Measurements from ENCODE around the gene KLHDC9. TPM values are rescaled to one million over a fixed set of nuclear protein-coding genes. Genes with fewer than 3 reads are reported as not detected.

Gene KLHDC9
- total and polyA plus RNA-seq, 3 experiments from 2014 or later = 0.42 to 0.49 TPM; not detected in 1

DNA sequence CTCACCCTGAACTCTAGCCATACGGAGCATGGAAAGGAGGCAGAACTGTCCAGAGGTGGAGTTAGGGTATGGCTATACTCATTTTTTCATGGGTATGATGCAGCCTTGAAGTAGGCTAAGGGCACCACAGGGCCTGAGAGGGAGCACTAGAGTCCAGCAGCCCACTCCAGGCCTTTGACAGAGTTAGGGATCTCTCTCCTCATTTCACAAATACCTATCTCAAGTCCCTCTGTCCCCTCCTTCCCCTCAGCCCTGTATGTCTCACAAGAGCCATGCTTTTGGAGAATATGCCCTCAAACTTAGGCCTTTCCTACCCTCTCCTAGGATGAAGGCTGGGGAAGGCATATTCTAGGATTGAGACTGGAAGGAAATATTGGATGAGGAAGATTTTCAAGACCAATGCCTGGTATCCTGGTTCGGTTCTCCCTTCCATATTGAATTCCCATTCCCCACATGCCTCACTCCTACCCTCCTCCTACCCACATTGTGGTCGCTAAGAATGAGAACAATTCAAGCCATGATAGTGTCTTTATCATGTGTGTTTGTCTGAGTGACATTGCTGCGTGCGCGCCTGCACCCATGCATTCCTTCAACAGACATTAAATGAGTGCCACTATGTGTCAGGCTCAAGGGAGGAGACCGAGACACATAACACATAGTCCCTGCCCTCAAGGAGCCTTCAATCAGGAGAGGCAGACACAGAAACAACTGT lies 6.2 kb upstream of the KLHDC9 start:
- H3K9me3 ChIP-seq (ENCODE audit: low read length) = no peaks in the 10 kb centered on the region
- H3K4me3 ChIP-seq (ENCODE audit: low read length) = no peak overlapping the region
- Mint-ChIP-seq H3K27me3 (peaks cover 0 to 8% of the 10 kb centered on the region in 2 donors), H3K36me3 (no peaks in the 10 kb centered on the region), H3K27ac (peak overlapping the region in 1 of 8 donors; percentile 25), H3K4me3 (no peak overlapping the region), H3K4me1 (peaks cover 0 to 9% (median 1%) of the 10 kb centered on the region in 3 donors), H3K9me3 (no peaks in the 10 kb centered on the region)
- peaks cover 2% of the 10 kb centered on the region for H3K4me1 ChIP-seq (ENCODE audit: insufficient read depth, low read length)
- CTCF ChIA-PET = interaction anchor here (0.9 to 7.8 kb wide), 2 partner anchors 21 to 74 kb away, joined by 3 to 128 read pairs; partner anchors contain the start of genes ARHGAP30 and PPOX
- POLR2A ChIA-PET = no interaction called here
- H3K27ac ChIP-seq (ENCODE audit: low read depth, low read length) = no peak overlapping the region
- H3K36me3 ChIP-seq (ENCODE audit: insufficient read depth, low read length) = no peaks in the 10 kb centered on the region
- no peak for DNase-seq
- no peaks in the 10 kb centered on the region for H3K27me3 ChIP-seq (ENCODE audit: insufficient read depth, low read length, poor library complexity, severe bottlenecking)

DNA sequence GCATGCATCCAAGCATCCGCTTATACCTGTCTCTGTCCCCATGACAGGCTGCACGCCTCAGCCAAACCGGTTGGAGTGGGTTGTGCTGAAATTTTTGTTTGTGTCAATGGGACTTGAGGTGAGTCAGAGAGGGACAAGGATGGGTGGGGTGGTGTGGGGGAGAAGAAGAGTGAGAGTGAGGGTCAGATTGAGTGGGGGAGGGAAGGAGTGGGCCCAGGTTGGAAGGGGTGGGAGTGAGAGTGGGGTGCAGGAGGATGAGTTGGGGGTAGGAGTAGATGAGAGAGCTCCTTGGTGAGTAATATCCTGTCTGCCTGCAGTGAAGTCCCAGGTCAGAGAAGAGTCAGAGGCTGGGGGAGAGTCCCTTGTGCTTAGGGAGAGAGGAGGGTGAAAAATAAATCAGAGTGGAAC lies 5.5 kb upstream of the KLHDC9 start:
- H3K36me3 Mint-ChIP-seq = peaks cover 0 to 2% (median 1%) of the 10 kb centered on the region in 3 donors
- H3K4me3 Mint-ChIP-seq = no peak overlapping the region

DNA sequence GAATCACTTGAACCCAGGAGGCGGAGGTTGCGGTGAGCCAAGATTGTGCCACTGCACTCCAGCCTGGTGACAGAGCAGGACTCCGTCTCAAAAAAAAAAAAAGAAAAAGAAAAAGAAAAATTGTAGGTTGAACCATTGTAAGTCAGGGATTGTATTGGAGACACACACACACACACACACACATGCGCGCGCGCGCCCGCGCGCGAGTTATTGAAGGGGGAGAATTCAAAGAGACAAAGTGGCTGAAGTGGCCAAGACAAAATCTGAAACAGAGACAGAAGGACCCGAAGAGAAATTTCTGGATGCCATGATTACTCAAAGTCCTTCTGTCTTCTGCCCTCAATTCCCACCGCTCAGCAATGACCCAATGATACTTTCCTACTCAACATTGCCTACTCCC lies 3.7 kb upstream of the KLHDC9 start:
- Mint-ChIP-seq H3K27me3 (peaks cover 0 to 19% of the 10 kb centered on the region in 2 donors), H3K36me3 (peaks cover 0 to 6% (median 2%) of the 10 kb centered on the region in 3 donors), H3K9me3 (peaks cover 0 to 4% (median 3%) of the 10 kb centered on the region in 5 donors), H3K4me1 (peaks cover 17 to 28% (median 19%) of the 10 kb centered on the region in 3 donors), H3K27ac (peak overlapping the region in 2 of 8 donors; percentile 55 to 85), H3K4me3 (no peak overlapping the region)
- POLR2A ChIA-PET = interaction anchor here (0.6 kb wide), 1 partner anchor 64 kb away, joined by 6 read pairs; no protein-coding TSS in a partner anchor
- no peak for DNase-seq
- Histone ChIP-seq H3K4me3 (ENCODE audit: low read length) (no peak overlapping the region), H3K27ac (ENCODE audit: low read depth, low read length) (no peak overlapping the region), H3K4me1 (ENCODE audit: insufficient read depth, low read length) (peaks cover 8% of the 10 kb centered on the region), H3K9me3 (ENCODE audit: low read length) (no peaks in the 10 kb centered on the region), H3K36me3 (ENCODE audit: insufficient read depth, low read length) (no peaks in the 10 kb centered on the region), H3K27me3 (ENCODE audit: insufficient read depth, low read length, poor library complexity, severe bottlenecking) (no peaks in the 10 kb centered on the region)
- CTCF ChIA-PET = interaction anchor here (1.4 to 7.8 kb wide), 3 partner anchors 24 to 97 kb away, joined by 4 to 128 read pairs (median 5); partner anchors contain the start of gene ARHGAP30

More for the DNA sequence above, 5.5 kb upstream of the KLHDC9 start:
- peaks cover 0 to 14% of the 10 kb centered on the region in 2 donors for H3K27me3 Mint-ChIP-seq
- no peak overlapping the region for H3K4me3 ChIP-seq (ENCODE audit: low read length)
- no peaks in the 10 kb centered on the region for H3K27me3 ChIP-seq (ENCODE audit: insufficient read depth, low read length, poor library complexity, severe bottlenecking)
- CTCF ChIA-PET = interaction anchor here (0.9 to 7.8 kb wide), 2 partner anchors 22 to 73 kb away, joined by 3 to 128 read pairs; partner anchors contain the start of genes ARHGAP30 and PPOX
- no peak overlapping the region for H3K27ac ChIP-seq (ENCODE audit: low read depth, low read length)
- DNase-seq = no peak
- H3K27ac Mint-ChIP-seq = no peak overlapping the region
- H3K9me3 ChIP-seq (ENCODE audit: low read length) = no peaks in the 10 kb centered on the region
- H3K4me1 ChIP-seq (ENCODE audit: insufficient read depth, low read length) = peaks cover 8% of the 10 kb centered on the region
- H3K9me3 Mint-ChIP-seq = peaks cover 0 to 2% (median 2%) of the 10 kb centered on the region in 5 donors
- POLR2A ChIA-PET = no interaction called here
- H3K4me1 Mint-ChIP-seq = peaks cover 6 to 16% (median 8%) of the 10 kb centered on the region in 3 donors
- H3K36me3 ChIP-seq (ENCODE audit: insufficient read depth, low read length) = no peaks in the 10 kb centered on the region

DNA sequence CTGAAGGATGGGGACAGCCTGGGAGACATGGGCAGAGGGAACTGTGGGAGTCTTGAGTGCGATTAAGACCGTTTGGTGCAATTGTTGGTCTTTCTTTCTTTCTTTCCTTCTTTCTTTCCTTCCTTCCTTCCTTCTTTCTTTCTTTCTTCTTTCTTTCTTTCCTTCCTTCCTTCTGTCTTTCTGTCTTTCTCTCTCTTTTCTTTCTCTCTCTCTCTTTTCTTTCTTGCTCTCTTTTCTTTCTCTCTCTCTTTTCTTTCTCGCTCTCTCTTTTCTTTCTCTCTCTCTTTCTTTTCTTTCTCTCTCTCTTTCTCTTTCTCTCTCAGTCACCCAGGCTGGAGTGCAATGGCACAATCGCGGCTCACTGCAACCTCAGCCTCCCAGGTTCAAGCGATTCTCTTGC lies 2.9 kb upstream of the KLHDC9 start:
- Mint-ChIP-seq H3K4me3 (peak overlapping the region in 1 of 7 donors; percentile 73), H3K9me3 (peaks cover 0 to 4% (median 3%) of the 10 kb centered on the region in 5 donors)
- POLR2A ChIA-PET = interaction anchor here (0.6 to 4.2 kb wide), 2 partner anchors 26 to 65 kb away, joined by 6 to 31 read pairs; partner anchors contain the start of gene ARHGAP30

DNA sequence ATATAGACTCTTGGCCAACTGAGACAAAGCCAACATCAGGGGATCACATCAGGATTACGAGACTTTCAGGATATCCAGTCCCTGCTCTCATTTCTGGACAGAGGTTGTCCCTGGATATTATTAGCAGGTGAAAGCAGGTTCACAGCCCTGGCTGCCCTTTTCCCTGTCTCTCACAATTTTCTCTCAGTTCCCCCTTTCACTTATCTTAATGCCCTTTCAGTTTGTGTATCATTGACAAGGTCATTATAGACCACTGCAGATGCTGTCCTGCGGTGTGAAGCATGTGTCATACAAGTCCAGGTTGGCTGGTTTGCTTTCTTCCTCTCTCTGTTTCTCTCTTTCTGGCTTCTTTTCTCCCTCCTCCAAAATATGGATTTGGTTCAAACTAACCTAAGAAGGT lies 2.1 kb upstream of the KLHDC9 start:
- POLR2A ChIA-PET = interaction anchor here (1.0 to 4.2 kb wide), 3 partner anchors 27 to 50 kb away, joined by 9 to 34 read pairs (median 31); partner anchors contain the start of genes ARHGAP30 and USF1
- H3K27ac ChIP-seq (ENCODE audit: low read depth, low read length) = no peak overlapping the region

More for the DNA sequence above, 2.9 kb upstream of the KLHDC9 start:
- no peaks in the 10 kb centered on the region for H3K27me3 ChIP-seq (ENCODE audit: insufficient read depth, low read length, poor library complexity, severe bottlenecking)
- H3K36me3 Mint-ChIP-seq = peaks cover 0 to 14% (median 2%) of the 10 kb centered on the region in 3 donors
- H3K4me1 ChIP-seq (ENCODE audit: insufficient read depth, low read length) = peaks cover 8% of the 10 kb centered on the region
- H3K27ac Mint-ChIP-seq = peak overlapping the region in 2 of 8 donors; percentile 55 to 97
- peaks cover 0 to 19% of the 10 kb centered on the region in 2 donors for H3K27me3 Mint-ChIP-seq
- no peak overlapping the region for H3K27ac ChIP-seq (ENCODE audit: low read depth, low read length)
- no peak overlapping the region for H3K4me3 ChIP-seq (ENCODE audit: low read length)
- H3K9me3 ChIP-seq (ENCODE audit: low read length) = no peaks in the 10 kb centered on the region
- CTCF ChIA-PET = interaction anchor here (1.4 to 7.8 kb wide), 3 partner anchors 25 to 56 kb away, joined by 4 to 128 read pairs (median 83); partner anchors contain the start of genes ARHGAP30 and TSTD1
- DNase-seq = no peak
- peaks cover 17 to 28% (median 19%) of the 10 kb centered on the region in 3 donors for H3K4me1 Mint-ChIP-seq
- H3K36me3 ChIP-seq (ENCODE audit: insufficient read depth, low read length) = no peaks in the 10 kb centered on the region

DNA sequence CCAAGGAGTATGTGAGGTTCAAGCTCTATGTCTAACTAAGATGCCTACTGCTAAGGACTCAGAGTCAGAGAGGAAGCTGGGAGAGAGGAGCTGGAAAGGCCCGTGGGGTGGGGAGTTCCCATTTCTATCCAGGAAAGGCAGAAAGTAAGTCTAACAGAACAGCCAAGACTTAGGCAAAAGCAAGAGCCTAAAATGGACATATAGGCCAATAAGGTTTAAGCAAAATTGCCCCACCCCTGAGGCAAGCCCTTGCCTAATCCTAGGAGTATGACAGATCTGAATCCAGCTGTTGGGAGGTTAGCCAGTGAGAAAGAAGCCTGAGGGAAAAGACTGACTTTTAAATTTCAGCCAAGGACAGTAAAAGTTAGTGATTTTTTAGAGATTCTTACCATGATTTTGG lies 1.6 kb upstream of the KLHDC9 start:
- Histone ChIP-seq H3K4me1 (ENCODE audit: insufficient read depth, low read length) (peaks cover 8% of the 10 kb centered on the region), H3K36me3 (ENCODE audit: insufficient read depth, low read length) (peaks cover under 1% of the 10 kb centered on the region), H3K4me3 (ENCODE audit: low read length) (no peak overlapping the region), H3K27me3 (ENCODE audit: insufficient read depth, low read length, poor library complexity, severe bottlenecking) (no peaks in the 10 kb centered on the region), H3K9me3 (ENCODE audit: low read length) (no peaks in the 10 kb centered on the region), H3K27ac (ENCODE audit: low read depth, low read length) (no peak overlapping the region)
- ChIA-PET POLR2A (interaction anchor here (1.0 to 4.2 kb wide), 5 partner anchors 21 to 58 kb away, joined by 4 to 34 read pairs (median 9); partner anchors contain the start of genes ARHGAP30, NIT1, PFDN2 and TSTD1), CTCF (interaction anchor here (0.6 to 7.8 kb wide), 17 partner anchors 10 to 328 kb away, joined by 3 to 128 read pairs (median 9); partner anchors contain the start of genes ARHGAP30, DEDD, F11R and TSTD1)
- H3K36me3 Mint-ChIP-seq = peaks cover 0 to 23% (median 5%) of the 10 kb centered on the region in 3 donors
- peaks cover 17 to 26% (median 19%) of the 10 kb centered on the region in 3 donors for H3K4me1 Mint-ChIP-seq
- DNase-seq = no peak
- H3K27me3 Mint-ChIP-seq = peaks cover 0 to 19% of the 10 kb centered on the region in 2 donors
- peak overlapping the region in 2 of 7 donors; percentile 59 to 88 for H3K4me3 Mint-ChIP-seq
- peaks cover 0 to 4% (median 3%) of the 10 kb centered on the region in 5 donors for H3K9me3 Mint-ChIP-seq
- H3K27ac Mint-ChIP-seq = peak overlapping the region in 7 of 8 donors; percentile 10 to 97 (median 94)

More for the DNA sequence above, 2.1 kb upstream of the KLHDC9 start:
- Mint-ChIP-seq H3K36me3 (peaks cover 0 to 20% (median 2%) of the 10 kb centered on the region in 3 donors), H3K27ac (peak overlapping the region in 5 of 8 donors; percentile 3 to 97 (median 25)), H3K9me3 (peaks cover 0 to 4% (median 3%) of the 10 kb centered on the region in 5 donors), H3K4me1 (peaks cover 17 to 26% (median 19%) of the 10 kb centered on the region in 3 donors), H3K27me3 (peaks cover 0 to 19% of the 10 kb centered on the region in 2 donors), H3K4me3 (peak overlapping the region in 1 of 7 donors; percentile 88)
- no peaks in the 10 kb centered on the region for H3K9me3 ChIP-seq (ENCODE audit: low read length)
- no peaks in the 10 kb centered on the region for H3K36me3 ChIP-seq (ENCODE audit: insufficient read depth, low read length)
- H3K27me3 ChIP-seq (ENCODE audit: insufficient read depth, low read length, poor library complexity, severe bottlenecking) = no peaks in the 10 kb centered on the region
- CTCF ChIA-PET = interaction anchor here (1.4 to 7.8 kb wide), 9 partner anchors 11 to 144 kb away, joined by 4 to 128 read pairs (median 15); partner anchors contain the start of genes ARHGAP30, F11R, TSTD1 and USF1
- peaks cover 8% of the 10 kb centered on the region for H3K4me1 ChIP-seq (ENCODE audit: insufficient read depth, low read length)
- DNase-seq = no peak
- H3K4me3 ChIP-seq (ENCODE audit: low read length) = no peak overlapping the region

DNA sequence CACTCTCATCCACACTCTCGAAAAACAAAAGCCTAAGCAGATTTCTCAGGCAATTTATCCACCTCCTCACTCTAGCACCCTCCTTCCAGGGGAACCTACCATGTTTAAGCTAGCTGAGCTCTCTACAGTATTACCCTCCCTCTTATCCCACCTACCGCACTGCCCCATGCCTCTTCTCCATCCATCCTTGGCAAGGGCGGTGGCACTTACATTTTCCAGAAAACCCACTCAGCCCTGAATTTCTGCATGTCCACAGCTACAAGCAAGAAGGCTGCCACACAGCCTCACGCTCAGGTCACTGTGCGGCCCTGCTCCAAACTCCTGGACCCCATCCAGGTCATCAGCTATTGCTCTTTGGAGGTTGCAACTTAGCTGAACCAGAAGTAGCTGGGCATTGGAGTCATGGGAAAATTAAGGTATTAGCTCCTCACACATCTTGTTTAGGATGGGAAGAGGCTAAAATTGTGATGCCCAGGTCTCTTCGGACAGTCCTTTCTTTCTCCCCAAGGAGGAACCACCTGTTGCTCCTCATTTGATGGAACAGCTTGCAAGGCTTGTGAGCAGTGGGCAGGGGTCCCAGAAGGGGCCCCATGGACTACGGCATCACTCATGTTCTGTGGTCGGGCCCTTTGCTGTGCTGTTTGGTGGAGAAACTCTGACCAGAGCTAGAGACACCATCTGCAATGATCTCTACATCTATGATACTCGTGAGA lies 1.1 kb downstream of the KLHDC9 start:
- POLR2A ChIA-PET = interaction anchor here (0.5 to 4.2 kb wide), 3 partner anchors 30 to 64 kb away, joined by 4 to 34 read pairs (median 31); partner anchors contain the start of genes ARHGAP30 and USF1
- H3K27ac Mint-ChIP-seq = peak overlapping the region; percentile 34 to 97 (median 77)
- Histone ChIP-seq H3K36me3 (ENCODE audit: insufficient read depth, low read length) (peaks cover 7% of the 10 kb centered on the region), H3K27me3 (ENCODE audit: insufficient read depth, low read length, poor library complexity, severe bottlenecking) (no peaks in the 10 kb centered on the region), H3K4me3 (ENCODE audit: low read length) (no peak overlapping the region), H3K27ac (ENCODE audit: low read depth, low read length) (no peak overlapping the region), H3K4me1 (ENCODE audit: insufficient read depth, low read length) (peaks cover 8% of the 10 kb centered on the region), H3K9me3 (ENCODE audit: low read length) (no peaks in the 10 kb centered on the region)
- peaks cover 0 to 4% (median 3%) of the 10 kb centered on the region in 5 donors for H3K9me3 Mint-ChIP-seq
- H3K27me3 Mint-ChIP-seq = peaks cover 0 to 19% of the 10 kb centered on the region in 2 donors
- CTCF ChIA-PET = interaction anchor here (0.6 to 7.8 kb wide), 17 partner anchors 13 to 180 kb away, joined by 3 to 128 read pairs (median 6); partner anchors contain the start of genes ARHGAP30, NIT1, PFDN2 and TOMM40L
- H3K4me1 Mint-ChIP-seq = peaks cover 20 to 29% (median 23%) of the 10 kb centered on the region in 3 donors
- no peak for DNase-seq
- H3K36me3 Mint-ChIP-seq = peaks cover 0 to 39% (median 7%) of the 10 kb centered on the region in 3 donors
- peak overlapping the region; percentile 68 to 90 (median 77) for H3K4me3 Mint-ChIP-seq

Measured in CD8-positive, alpha-beta memory T cell (primary cell).